Suprapubic skin (tissue), 4 donors: Measurements from ENCODE around the gene ADAMTS9.

Experiments
- POLR2A ChIP-seq, 2 donors: fragments of 450-650 bp; IDR thresholded peaks; one replicate each; pipeline ENCODE4 v1.6.1; 2017; ENCODE audit warnings: antibody characterized with exemption in 2 of 2, mild to moderate bottlenecking in 2 of 2, moderate library complexity in 2 of 2
- POLR2AphosphoS5 ChIP-seq, 3 donors: sonication (generic); formaldehyde crosslinking; IDR thresholded peaks; one replicate each; pipeline ENCODE4 v1.6.1; 2017; ENCODE audit warnings: antibody characterized with exemption in 3 of 3
- TF ChIP-seq, protein P1 (sequence below), 2 donors: fragments of 200-600 bp in 1 of 2; fragments of 450-650 bp in 1 of 2; sonication (generic) in 1 of 2; IDR thresholded peaks; one replicate each; pipeline ENCODE4 v1.5.1; 2016 to 2019; ENCODE audit warnings: antibody characterized with exemption in 2 of 2, mild to moderate bottlenecking in 1 of 2, moderate library complexity in 1 of 2

DNA sequence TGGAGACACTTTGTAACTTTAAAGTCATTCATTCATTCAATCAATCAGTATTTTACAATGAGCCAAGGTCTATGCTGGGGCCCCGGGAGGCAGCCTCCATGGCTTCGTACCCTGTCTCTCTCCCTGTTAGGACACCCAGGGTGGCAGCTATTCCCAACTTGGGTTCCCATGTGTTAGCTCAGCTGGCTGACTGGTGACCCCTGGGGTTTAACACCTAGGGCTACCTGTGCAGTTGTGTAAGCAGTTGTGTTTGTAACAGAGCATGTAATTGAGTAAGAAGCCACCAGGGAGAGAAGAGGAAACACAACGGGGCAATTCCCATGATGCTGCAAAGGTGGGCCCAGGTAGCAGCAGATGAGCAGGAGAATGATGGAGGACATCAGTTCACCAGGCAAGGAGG, 132.4 kb downstream of the ADAMTS9 start:
- TF ChIP-seq, protein P1, sequence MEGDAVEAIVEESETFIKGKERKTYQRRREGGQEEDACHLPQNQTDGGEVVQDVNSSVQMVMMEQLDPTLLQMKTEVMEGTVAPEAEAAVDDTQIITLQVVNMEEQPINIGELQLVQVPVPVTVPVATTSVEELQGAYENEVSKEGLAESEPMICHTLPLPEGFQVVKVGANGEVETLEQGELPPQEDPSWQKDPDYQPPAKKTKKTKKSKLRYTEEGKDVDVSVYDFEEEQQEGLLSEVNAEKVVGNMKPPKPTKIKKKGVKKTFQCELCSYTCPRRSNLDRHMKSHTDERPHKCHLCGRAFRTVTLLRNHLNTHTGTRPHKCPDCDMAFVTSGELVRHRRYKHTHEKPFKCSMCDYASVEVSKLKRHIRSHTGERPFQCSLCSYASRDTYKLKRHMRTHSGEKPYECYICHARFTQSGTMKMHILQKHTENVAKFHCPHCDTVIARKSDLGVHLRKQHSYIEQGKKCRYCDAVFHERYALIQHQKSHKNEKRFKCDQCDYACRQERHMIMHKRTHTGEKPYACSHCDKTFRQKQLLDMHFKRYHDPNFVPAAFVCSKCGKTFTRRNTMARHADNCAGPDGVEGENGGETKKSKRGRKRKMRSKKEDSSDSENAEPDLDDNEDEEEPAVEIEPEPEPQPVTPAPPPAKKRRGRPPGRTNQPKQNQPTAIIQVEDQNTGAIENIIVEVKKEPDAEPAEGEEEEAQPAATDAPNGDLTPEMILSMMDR (IDR thresholded peaks at IDR 0.05): no peak
- no peak for TF ChIP-seq POLR2A (IDR thresholded peaks at IDR 0.05)
- TF ChIP-seq POLR2AphosphoS5 (IDR thresholded peaks at IDR 0.05): no peak
